HepG2 (cell line): ENCODE results near the gene CDH1. TPM values are rescaled to one million over a fixed set of nuclear protein-coding genes. Genes with fewer than 3 reads are reported as not detected.
A peak's percentile ranks its signal among the peaks of the same experiment; 100 is the strongest.

ENCODE experiments used
- FOXA1 ChIP-seq, 2 experiments: fragments of 450-650 bp in 1 of 2; sonication (generic) in 1 of 2; formaldehyde crosslinking in 1 of 2; IDR thresholded peaks; 2 replicates each; pipeline versions ENCODE4 v1.4.0 to v1.6.1; 2016 to 2020; ENCODE audit warnings: missing genetic modification reagents in 1 of 2
- KDM2A ChIP-seq: sonication (generic); formaldehyde crosslinking; IDR thresholded peaks from 2 replicates; pipeline ENCODE4 v1.4.0; 2020; ENCODE audit warnings: low read depth, missing genetic modification reagents, borderline replicate concordance
- POLR2A ChIP-seq, 2 experiments: IDR thresholded peaks; 2 replicates each; pipeline ENCODE4 v1.6.1; 2011; ENCODE audit warnings: low read depth in 2 of 2, low read length in 2 of 2, mild to moderate bottlenecking in 1 of 2, moderate library complexity in 1 of 2; ENCODE audit not compliant: insufficient read depth in 1 of 2
- XRCC5 ChIP-seq: fragments of 200-400 bp; formaldehyde crosslinking; optimal IDR thresholded peaks from 2 replicates; pipeline ENCODE3; 2017; ENCODE audit warnings: mild to moderate bottlenecking, low read length
- ZNF333 ChIP-seq: sonication (generic); formaldehyde crosslinking; IDR thresholded peaks from 2 replicates; pipeline ENCODE4 v1.4.0; 2020; ENCODE audit warnings: mild to moderate bottlenecking, missing genetic modification reagents, borderline replicate concordance
- ZNF343 ChIP-seq: sonication (generic); formaldehyde crosslinking; IDR thresholded peaks from 2 replicates; pipeline ENCODE4 v1.4.0; 2020; ENCODE audit warnings: mild to moderate bottlenecking, missing genetic modification reagents
- polyA plus RNA-seq, 8 experiments: library from polyadenylated mRNA; depleted of rRNA in 3 of 8; stranded (reverse) in 7 of 8; unstranded in 1 of 8; fragments of >200 nt; fragmentation: Illumina TruSeq in 4 of 8; extraction: Trizol in 4 of 8; gene quantifications; 2 replicates each; pipeline versions ENCODE4 v1.2.1 to v1.2.3, GENCODE V29; 2011 to 2016; ENCODE audit warnings: low read depth in 4 of 8, missing spikeins in 1 of 8, mixed read lengths in 1 of 8; ENCODE audit not compliant: insufficient read depth in 1 of 8
- total RNA-seq, 5 experiments: library from RNA; depleted of rRNA; stranded (reverse); fragments of >200 nt; fragmentation: Illumina TruSeq; extraction: Trizol; gene quantifications; 2 replicates each; pipeline ENCODE4 v1.2.3, GENCODE V29; 2016; ENCODE audit warnings: low read depth in 1 of 5
- TF ChIP-seq, protein P1 (sequence below): IDR thresholded peaks from 2 replicates; pipeline ENCODE4 v1.6.1; 2018; ENCODE audit warnings: missing genetic modification reagents, mild to moderate bottlenecking, missing compliant biosample characterization
- TF ChIP-seq, protein P2 (sequence below): sonication (generic); formaldehyde crosslinking; conservative IDR thresholded peaks from 2 replicates; pipeline ENCODE4 v1.4.0; 2020; ENCODE audit warnings: missing genetic modification reagents
- TF ChIP-seq, protein P3 (sequence below): sonication (generic); formaldehyde crosslinking; IDR thresholded peaks from 2 replicates; pipeline ENCODE4 v1.5.0; 2020; ENCODE audit warnings: mild to moderate bottlenecking, missing genetic modification reagents
- TF ChIP-seq, protein P4 (sequence below): sonication (generic); formaldehyde crosslinking; IDR thresholded peaks from 2 replicates; pipeline ENCODE4 v1.5.1; 2020; ENCODE audit warnings: missing genetic modification reagents, mild to moderate bottlenecking, borderline replicate concordance
- TF ChIP-seq, protein P5 (sequence below): sonication (generic); formaldehyde crosslinking; IDR thresholded peaks from 2 replicates; pipeline ENCODE4 v1.4.0; 2020; ENCODE audit warnings: missing genetic modification reagents, mild to moderate bottlenecking, borderline replicate concordance

Gene CDH1
- total and polyA plus RNA-seq, 2 of the 13 experiments (the other 11 are each of a cell fraction or from before 2014, with no cell fraction given) = 0.95 to 9.8 TPM

DNA sequence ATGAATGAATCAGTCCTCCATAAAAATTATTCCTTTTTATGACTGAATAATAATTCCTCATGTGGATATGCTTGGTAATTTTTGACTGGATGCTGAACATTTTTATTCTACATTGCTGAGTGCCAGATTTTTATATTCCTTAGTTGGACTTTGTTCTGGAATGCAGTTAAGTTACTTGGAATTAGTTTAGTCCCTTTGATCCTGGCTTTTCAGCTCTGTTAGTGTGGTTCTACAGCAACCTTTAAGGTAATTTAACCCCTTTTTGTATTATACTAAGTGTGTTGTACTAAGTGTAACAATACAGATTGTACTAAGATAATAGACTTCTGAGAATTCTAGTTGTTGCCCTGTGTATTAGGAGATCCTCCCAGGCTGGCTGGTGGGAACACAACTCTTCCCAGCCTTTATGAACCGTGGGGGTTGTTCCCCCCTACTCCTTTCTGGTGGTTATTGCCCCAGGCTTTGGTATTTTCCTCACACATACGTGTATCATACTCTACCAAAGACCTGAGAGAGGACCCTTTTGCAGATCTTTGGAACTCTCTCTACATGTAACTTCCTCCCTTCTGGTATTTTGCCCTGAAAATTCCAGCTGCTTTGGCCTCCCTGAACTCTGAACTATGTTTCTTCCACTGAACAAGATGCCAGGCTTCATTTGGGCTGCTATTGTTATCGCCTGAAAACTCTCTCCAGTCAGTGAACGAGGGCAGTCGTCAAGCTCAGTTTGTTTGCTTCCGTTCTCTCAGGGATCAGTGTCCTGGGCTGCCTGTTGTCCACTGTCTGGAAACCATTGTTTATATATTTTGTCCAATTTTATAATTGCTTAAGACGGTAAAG is 136.8 kb downstream of the CDH1 start (continued):
- TF ChIP-seq, protein P1, sequence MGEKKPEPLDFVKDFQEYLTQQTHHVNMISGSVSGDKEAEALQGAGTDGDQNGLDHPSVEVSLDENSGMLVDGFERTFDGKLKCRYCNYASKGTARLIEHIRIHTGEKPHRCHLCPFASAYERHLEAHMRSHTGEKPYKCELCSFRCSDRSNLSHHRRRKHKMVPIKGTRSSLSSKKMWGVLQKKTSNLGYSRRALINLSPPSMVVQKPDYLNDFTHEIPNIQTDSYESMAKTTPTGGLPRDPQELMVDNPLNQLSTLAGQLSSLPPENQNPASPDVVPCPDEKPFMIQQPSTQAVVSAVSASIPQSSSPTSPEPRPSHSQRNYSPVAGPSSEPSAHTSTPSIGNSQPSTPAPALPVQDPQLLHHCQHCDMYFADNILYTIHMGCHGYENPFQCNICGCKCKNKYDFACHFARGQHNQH (CRISPR knock-in tag) = no peak
- no peak for TF ChIP-seq FOXA1 (IDR thresholded peaks at IDR 0.05)
- no peak for TF ChIP-seq FOXA1 (CRISPR knock-in tag; IDR thresholded peaks at IDR 0.05)
- no peak for TF ChIP-seq POLR2A (IDR thresholded peaks at IDR 0.05; ENCODE audit: insufficient read depth in 1 of 2, low read depth in 2 of 2, low read length in 2 of 2)
- TF ChIP-seq, protein P2, sequence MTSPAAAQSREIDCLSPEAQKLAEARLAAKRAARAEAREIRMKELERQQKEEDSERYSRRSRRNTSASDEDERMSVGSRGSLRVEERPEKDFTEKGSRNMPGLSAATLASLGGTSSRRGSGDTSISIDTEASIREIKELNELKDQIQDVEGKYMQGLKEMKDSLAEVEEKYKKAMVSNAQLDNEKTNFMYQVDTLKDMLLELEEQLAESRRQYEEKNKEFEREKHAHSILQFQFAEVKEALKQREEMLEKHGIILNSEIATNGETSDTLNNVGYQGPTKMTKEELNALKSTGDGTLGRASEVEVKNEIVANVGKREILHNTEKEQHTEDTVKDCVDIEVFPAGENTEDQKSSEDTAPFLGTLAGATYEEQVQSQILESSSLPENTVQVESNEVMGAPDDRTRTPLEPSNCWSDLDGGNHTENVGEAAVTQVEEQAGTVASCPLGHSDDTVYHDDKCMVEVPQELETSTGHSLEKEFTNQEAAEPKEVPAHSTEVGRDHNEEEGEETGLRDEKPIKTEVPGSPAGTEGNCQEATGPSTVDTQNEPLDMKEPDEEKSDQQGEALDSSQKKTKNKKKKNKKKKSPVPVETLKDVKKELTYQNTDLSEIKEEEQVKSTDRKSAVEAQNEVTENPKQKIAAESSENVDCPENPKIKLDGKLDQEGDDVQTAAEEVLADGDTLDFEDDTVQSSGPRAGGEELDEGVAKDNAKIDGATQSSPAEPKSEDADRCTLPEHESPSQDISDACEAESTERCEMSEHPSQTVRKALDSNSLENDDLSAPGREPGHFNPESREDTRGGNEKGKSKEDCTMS (CRISPR knock-in tag) = no peak
- TF ChIP-seq, protein P3, sequence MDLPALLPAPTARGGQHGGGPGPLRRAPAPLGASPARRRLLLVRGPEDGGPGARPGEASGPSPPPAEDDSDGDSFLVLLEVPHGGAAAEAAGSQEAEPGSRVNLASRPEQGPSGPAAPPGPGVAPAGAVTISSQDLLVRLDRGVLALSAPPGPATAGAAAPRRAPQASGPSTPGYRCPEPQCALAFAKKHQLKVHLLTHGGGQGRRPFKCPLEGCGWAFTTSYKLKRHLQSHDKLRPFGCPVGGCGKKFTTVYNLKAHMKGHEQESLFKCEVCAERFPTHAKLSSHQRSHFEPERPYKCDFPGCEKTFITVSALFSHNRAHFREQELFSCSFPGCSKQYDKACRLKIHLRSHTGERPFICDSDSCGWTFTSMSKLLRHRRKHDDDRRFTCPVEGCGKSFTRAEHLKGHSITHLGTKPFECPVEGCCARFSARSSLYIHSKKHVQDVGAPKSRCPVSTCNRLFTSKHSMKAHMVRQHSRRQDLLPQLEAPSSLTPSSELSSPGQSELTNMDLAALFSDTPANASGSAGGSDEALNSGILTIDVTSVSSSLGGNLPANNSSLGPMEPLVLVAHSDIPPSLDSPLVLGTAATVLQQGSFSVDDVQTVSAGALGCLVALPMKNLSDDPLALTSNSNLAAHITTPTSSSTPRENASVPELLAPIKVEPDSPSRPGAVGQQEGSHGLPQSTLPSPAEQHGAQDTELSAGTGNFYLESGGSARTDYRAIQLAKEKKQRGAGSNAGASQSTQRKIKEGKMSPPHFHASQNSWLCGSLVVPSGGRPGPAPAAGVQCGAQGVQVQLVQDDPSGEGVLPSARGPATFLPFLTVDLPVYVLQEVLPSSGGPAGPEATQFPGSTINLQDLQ = no peak
- TF ChIP-seq XRCC5 = no peak
- TF ChIP-seq, protein P4, sequence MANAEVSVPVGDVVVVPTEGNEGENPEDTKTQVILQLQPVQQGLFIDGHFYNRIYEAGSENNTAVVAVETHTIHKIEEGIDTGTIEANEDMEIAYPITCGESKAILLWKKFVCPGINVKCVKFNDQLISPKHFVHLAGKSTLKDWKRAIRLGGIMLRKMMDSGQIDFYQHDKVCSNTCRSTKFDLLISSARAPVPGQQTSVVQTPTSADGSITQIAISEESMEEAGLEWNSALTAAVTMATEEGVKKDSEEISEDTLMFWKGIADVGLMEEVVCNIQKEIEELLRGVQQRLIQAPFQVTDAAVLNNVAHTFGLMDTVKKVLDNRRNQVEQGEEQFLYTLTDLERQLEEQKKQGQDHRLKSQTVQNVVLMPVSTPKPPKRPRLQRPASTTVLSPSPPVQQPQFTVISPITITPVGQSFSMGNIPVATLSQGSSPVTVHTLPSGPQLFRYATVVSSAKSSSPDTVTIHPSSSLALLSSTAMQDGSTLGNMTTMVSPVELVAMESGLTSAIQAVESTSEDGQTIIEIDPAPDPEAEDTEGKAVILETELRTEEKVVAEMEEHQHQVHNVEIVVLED (CRISPR knock-in tag) = no peak
- 0 out of 2 replicates have a peak, but pooled peaks have one; percentile 24 for TF ChIP-seq ZNF343 (CRISPR knock-in tag)
- TF ChIP-seq ZNF333 (CRISPR knock-in tag) = no peak
- TF ChIP-seq KDM2A = no peak
- TF ChIP-seq, protein P5, sequence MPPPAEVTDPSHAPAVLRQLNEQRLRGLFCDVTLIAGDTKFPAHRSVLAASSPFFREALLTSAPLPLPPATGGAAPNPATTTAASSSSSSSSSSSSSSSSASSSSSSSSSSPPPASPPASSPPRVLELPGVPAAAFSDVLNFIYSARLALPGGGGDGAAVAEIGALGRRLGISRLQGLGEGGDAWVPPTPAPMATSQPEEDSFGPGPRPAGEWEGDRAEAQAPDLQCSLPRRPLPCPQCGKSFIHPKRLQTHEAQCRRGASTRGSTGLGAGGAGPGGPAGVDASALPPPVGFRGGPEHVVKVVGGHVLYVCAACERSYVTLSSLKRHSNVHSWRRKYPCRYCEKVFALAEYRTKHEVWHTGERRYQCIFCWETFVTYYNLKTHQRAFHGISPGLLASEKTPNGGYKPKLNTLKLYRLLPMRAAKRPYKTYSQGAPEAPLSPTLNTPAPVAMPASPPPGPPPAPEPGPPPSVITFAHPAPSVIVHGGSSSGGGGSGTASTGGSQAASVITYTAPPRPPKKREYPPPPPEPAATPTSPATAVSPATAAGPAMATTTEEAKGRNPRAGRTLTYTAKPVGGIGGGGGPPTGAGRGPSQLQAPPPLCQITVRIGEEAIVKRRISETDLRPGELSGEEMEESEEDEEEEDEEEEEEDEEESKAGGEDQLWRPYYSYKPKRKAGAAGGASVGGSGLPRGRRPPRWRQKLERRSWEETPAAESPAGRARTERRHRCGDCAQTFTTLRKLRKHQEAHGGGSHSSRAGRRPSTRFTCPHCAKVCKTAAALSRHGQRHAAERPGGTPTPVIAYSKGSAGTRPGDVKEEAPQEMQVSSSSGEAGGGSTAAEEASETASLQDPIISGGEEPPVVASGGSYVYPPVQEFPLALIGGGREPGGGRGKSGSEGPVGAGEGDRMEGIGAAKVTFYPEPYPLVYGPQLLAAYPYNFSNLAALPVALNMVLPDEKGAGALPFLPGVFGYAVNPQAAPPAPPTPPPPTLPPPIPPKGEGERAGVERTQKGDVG (CRISPR knock-in tag) = no peak
